HFF-Myc (cell line): ENCODE results near the gene SYNDIG1.

Experiments
- DNase-seq: peaks from one replicate; pipeline ENCODE4 v3.0.0-alpha.2; 2011; ENCODE audit warnings: low read depth; ENCODE audit errors: extremely low read depth
- H3K4me3 ChIP-seq: replicated peaks from 2 replicates; pipeline ENCODE4 v1.5.1; 2011; ENCODE audit warnings: low read depth, mild to moderate bottlenecking, control low read depth, low read length
- TF ChIP-seq, protein P1 (sequence below): IDR thresholded peaks from 2 replicates; pipeline ENCODE4 v1.5.1; 2012; ENCODE audit warnings: mild to moderate bottlenecking, low read depth, low read length, control low read depth; ENCODE audit errors: missing control alignments

The SYNDIG1 gene

DNA sequence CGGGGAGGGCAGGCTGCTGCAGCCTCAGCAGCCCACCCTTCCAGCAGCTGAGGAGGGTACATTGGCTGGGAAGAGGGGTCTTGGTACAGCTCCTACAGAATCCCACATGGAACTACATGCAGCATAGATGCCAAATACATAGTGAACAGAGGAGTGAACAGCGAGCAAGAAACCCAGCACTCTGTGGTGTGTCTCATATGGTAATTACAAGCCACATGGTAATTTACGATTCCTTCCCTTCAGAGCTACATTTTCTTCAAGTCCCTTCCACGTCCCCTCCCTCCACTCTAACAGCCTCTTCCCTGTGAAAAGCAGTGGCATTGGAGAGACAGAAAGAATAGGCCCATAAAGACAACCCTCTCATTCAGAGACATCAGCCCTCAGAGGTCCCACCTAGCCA, 167.7 kb downstream of the SYNDIG1 start:
- DNase-seq = no peak
- TF ChIP-seq, protein P1, sequence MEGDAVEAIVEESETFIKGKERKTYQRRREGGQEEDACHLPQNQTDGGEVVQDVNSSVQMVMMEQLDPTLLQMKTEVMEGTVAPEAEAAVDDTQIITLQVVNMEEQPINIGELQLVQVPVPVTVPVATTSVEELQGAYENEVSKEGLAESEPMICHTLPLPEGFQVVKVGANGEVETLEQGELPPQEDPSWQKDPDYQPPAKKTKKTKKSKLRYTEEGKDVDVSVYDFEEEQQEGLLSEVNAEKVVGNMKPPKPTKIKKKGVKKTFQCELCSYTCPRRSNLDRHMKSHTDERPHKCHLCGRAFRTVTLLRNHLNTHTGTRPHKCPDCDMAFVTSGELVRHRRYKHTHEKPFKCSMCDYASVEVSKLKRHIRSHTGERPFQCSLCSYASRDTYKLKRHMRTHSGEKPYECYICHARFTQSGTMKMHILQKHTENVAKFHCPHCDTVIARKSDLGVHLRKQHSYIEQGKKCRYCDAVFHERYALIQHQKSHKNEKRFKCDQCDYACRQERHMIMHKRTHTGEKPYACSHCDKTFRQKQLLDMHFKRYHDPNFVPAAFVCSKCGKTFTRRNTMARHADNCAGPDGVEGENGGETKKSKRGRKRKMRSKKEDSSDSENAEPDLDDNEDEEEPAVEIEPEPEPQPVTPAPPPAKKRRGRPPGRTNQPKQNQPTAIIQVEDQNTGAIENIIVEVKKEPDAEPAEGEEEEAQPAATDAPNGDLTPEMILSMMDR = no peak
- H3K4me3 ChIP-seq = no peak overlapping the region

DNA sequence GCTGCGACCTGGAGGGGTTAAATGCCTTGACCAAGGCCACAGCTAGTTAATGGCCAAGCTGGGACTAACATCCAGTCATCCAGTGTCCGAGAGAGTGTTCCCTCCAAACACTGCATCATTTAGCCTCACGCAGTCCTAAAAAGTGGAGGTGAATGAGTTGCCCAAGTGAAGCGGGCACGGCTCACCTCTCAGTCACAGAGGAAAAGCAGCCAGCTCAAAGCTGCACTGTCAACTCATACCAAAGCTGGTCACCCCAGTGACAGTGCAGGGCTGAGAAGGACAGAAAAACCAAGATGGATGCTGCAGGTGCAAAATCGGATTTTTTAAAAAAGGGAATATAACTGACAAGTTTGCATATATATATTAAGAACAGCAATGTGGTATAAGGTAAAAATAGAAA, 168.5 kb downstream of the SYNDIG1 start:
- no peak for DNase-seq
- TF ChIP-seq, protein P1 = no peak
- no peak overlapping the region for H3K4me3 ChIP-seq

DNA sequence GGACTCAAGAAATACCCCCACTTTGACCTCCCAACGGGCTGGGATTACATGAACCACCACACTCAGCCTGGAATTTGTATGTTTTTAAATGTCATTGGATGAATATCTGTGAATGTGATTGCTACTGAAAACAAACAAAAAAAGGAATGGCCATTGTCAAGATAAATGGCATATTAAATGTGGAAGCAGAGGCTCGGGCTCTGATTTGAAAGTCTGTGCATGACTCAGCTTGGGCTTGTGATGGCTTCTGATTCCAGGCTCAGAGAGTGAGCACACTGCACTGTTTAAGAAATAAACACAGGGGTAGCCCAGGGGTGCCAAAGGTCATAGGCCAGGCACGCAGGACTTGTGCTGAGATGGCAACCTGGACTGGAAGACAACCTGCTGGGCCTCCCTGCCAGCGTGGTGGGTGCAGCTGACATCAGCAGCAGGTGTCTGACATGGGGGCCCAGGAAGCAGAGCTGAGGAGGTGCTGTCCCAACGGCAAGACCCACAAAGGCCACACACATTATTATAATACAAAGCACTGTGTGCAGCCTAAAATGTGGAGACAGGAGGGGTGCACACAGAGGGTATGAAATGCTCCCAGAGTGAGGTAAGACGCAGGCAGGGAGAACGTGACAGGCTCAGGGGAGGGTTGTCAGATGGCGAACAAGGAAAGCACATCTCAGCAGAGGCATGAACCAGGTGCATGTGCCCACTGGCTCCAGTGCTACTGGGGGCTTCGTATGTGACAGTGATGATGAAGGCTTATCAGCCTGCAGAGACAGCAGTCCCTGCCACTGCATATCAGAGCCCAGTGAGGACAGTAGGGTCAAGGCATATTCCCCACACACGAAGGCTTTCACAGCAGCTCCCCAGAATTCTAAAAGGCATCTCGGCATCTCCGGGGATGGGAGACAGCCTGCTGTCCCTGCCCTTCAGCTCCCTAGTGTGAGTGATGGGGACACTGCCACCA, 169.4 kb downstream of the SYNDIG1 start:
- TF ChIP-seq, protein P1 = no peak
- no peak for DNase-seq
- no peak overlapping the region for H3K4me3 ChIP-seq

DNA sequence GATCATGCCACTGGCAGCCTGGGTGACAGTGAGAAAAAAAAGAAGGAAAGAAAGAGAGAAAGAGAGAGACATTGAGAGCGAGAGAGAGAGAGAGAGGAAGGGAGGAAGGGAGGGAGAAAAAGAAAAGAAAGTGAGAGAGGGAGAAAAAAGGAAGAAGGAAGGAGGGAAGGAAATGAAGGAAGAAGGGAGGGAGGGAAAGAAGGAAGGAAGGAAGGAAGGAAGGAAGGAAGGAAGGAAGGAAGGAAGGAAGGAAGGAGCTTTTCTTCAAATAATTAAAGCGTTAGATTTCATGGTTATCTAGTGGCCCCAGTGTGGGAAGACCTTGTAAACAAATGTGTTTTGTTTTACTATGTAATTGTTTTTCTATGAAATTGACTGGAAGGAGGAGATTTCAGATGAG, 170.8 kb downstream of the SYNDIG1 start:
- TF ChIP-seq, protein P1 = no peak
- no peak for DNase-seq
- H3K4me3 ChIP-seq = no peak overlapping the region

DNA sequence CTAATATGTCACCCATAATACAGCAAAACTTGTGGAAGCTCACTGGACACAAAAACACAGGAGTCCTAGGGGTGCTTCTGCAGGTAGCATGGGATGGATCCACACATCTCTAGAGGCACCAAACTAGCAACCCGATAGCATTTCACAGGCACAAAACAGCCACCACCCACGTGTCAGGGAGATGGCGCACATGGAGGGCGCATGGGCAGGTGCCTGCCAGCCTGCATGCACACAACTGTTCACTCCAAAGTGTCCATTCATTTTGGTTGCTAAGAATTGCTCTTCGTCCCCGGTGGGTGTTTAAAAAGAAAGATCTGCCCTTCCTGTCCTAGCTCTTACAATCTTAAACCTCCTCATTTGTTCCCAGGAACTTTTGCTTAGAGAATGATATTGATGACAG, 171.3 kb downstream of the SYNDIG1 start:
- no peak overlapping the region for H3K4me3 ChIP-seq
- DNase-seq = no peak
- TF ChIP-seq, protein P1 = no peak

DNA sequence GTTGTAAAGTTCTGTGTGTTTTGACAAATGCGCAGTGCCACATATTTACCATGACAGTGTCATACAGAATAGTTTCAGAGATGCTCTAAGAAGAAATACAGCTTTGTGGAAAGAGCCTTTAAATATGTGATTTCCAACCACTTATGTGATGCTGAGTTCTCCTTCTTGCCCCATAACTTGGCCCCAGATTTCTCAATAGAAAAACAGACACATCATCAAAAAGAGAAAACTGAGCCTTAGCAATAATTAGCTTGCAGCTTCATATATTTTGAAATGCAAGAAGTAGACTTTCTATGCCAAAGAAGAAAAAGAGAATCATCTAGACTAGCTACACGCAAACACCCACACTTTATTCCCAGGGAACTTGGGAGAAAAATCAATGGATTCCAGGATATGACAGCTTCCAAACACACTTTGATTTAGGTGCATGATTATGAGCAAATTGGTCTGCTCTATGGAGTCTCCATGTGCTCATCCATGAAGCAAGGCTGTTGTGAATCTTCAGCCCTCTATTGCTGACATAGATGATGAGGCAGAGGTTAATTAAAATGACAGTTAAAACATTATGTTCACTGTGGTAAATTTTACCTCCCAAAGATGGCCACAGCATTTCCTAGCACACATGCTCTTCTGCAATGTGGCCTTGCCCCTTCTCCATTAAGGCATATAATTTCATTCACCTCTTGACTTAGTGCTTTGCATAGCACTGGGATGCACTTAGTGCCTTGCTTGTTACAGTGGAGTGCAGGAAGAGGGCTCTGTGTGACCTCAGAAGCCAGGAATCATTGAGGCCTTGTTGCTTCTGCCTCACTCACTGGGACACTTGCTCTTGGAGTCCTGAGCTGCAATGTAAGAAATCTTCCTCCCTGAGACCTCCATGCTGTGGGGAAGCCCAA, 174.6 kb downstream of the SYNDIG1 start:
- TF ChIP-seq, protein P1 = no peak
- H3K4me3 ChIP-seq = no peak overlapping the region
- no peak for DNase-seq
